Measurements from ENCODE around the gene C19orf38. TPM values are rescaled to one million over a fixed set of nuclear protein-coding genes. Genes with fewer than 3 reads are reported as not detected.

C19orf38 gene
- total RNA-seq, 2 donors from 2014 or later: 0.24 TPM; not detected in 1

- H3K4me1 Mint-ChIP-seq: no peaks in the 10 kb centered on the region
- H3K27me3 ChIP-seq (ENCODE audit: control insufficient read depth, insufficient read depth, low read length, poor library complexity, severe bottlenecking): no peaks in the 10 kb centered on the region
- peaks cover 25% of the 10 kb centered on the region for H3K27me3 Mint-ChIP-seq (ENCODE audit: insufficient read depth)
- peaks cover 20% of the 10 kb centered on the region for H3K9me3 Mint-ChIP-seq
- DNase-seq: no peak
- H3K9ac ChIP-seq (ENCODE audit: extremely low read depth, low read length, poor library complexity, severe bottlenecking): no peak overlapping the region
- no peak overlapping the region for H3K27ac ChIP-seq (ENCODE audit: low read depth, low read length)
- H3K36me3 ChIP-seq (ENCODE audit: control insufficient read depth, insufficient read depth, low read length): peaks cover 14% of the 10 kb centered on the region
- no peak for TF ChIP-seq CTCF (conservative IDR thresholded peaks at IDR 0.05)
- no peak overlapping the region for H3K27ac Mint-ChIP-seq
- no peak overlapping the region for H3K4me3 ChIP-seq (ENCODE audit: low read length)
- WGBS, 2 experiments (ENCODE audit: insufficient coverage in 1 of 2, insufficient read length in 1 of 2): 87 to 89% methylated on average over 11 of the region's 11 CpGs
- H3K36me3 Mint-ChIP-seq (ENCODE audit: low read depth): peaks cover 9% of the 10 kb centered on the region
- peaks cover 6% of the 10 kb centered on the region for H3K9me3 ChIP-seq (ENCODE audit: control insufficient read depth, low read length)
- H3K4me1 ChIP-seq (ENCODE audit: control insufficient read depth, insufficient read depth, low read length): no peaks in the 10 kb centered on the region
- H3K4me3 Mint-ChIP-seq: no peak overlapping the region
Measured at GRCh38 chr19:10838377-10838776, 9.8 kb upstream of the C19orf38 start.

- Histone ChIP-seq H3K9me3 (ENCODE audit: control insufficient read depth, low read length) (peaks cover 6% of the 10 kb centered on the region), H3K9ac (ENCODE audit: extremely low read depth, low read length, poor library complexity, severe bottlenecking) (no peak overlapping the region), H3K36me3 (ENCODE audit: control insufficient read depth, insufficient read depth, low read length) (peaks cover 10% of the 10 kb centered on the region), H3K4me1 (ENCODE audit: control insufficient read depth, insufficient read depth, low read length) (no peaks in the 10 kb centered on the region), H3K4me3 (ENCODE audit: low read length) (no peak overlapping the region), H3K27me3 (ENCODE audit: control insufficient read depth, insufficient read depth, low read length, poor library complexity, severe bottlenecking) (no peaks in the 10 kb centered on the region), H3K27ac (ENCODE audit: low read depth, low read length) (no peak overlapping the region)
- H3K36me3 Mint-ChIP-seq (ENCODE audit: low read depth): peaks cover 3% of the 10 kb centered on the region
- H3K4me3 Mint-ChIP-seq: no peak overlapping the region
- H3K27me3 Mint-ChIP-seq (ENCODE audit: insufficient read depth): peaks cover 29% of the 10 kb centered on the region
- 88 to 89% methylated on average over 5 to 10 of the region's 10 CpGs for WGBS, 2 experiments (ENCODE audit: insufficient coverage in 1 of 2, insufficient read length in 1 of 2)
- peaks cover 20% of the 10 kb centered on the region for H3K9me3 Mint-ChIP-seq
- no peak overlapping the region for H3K27ac Mint-ChIP-seq
- H3K4me1 Mint-ChIP-seq: no peaks in the 10 kb centered on the region
- DNase-seq: no peak
- TF ChIP-seq CTCF (conservative IDR thresholded peaks at IDR 0.05): no peak
Measured at GRCh38 chr19:10839114-10840050, 8.8 kb upstream of the C19orf38 start.

- H3K4me3 Mint-ChIP-seq: no peak overlapping the region
- no peak overlapping the region for H3K4me3 ChIP-seq (ENCODE audit: low read length)
Measured at GRCh38 chr19:10842788-10843187, 5.4 kb upstream of the C19orf38 start.

More at GRCh38 chr19:10842788-10843187, 5.4 kb upstream of the C19orf38 start:
- Mint-ChIP-seq H3K27ac (no peak overlapping the region), H3K9me3 (peaks cover 19% of the 10 kb centered on the region), H3K36me3 (ENCODE audit: low read depth) (no peaks in the 10 kb centered on the region), H3K4me1 (no peaks in the 10 kb centered on the region), H3K27me3 (ENCODE audit: insufficient read depth) (peaks cover 28% of the 10 kb centered on the region)
- no peak overlapping the region for H3K27ac ChIP-seq (ENCODE audit: low read depth, low read length)
- H3K9ac ChIP-seq (ENCODE audit: extremely low read depth, low read length, poor library complexity, severe bottlenecking): no peak overlapping the region
- H3K4me1 ChIP-seq (ENCODE audit: control insufficient read depth, insufficient read depth, low read length): no peaks in the 10 kb centered on the region
- DNase-seq: no peak
- no peaks in the 10 kb centered on the region for H3K27me3 ChIP-seq (ENCODE audit: control insufficient read depth, insufficient read depth, low read length, poor library complexity, severe bottlenecking)
- no peak for TF ChIP-seq CTCF (conservative IDR thresholded peaks at IDR 0.05)
- 87 to 90% methylated on average over 6 to 7 of the region's 7 CpGs for WGBS, 2 experiments (ENCODE audit: insufficient coverage in 1 of 2, insufficient read length in 1 of 2)
- no peaks in the 10 kb centered on the region for H3K36me3 ChIP-seq (ENCODE audit: control insufficient read depth, insufficient read depth, low read length)
- H3K9me3 ChIP-seq (ENCODE audit: control insufficient read depth, low read length): peaks cover 9% of the 10 kb centered on the region

Measured in endodermal cell (in vitro differentiated cells).